GM06990 (cell line): Measurements from ENCODE around the gene CDH4.

Source experiments
- DNase-seq: peaks from one replicate; pipeline ENCODE4 v3.0.0-alpha.2; 2011; ENCODE audit not compliant: insufficient read length; ENCODE audit errors: extremely low read depth
- H3K27me3 ChIP-seq: replicated peaks from 2 replicates; pipeline ENCODE4 v1.6.0; 2011; ENCODE audit warnings: low read length; ENCODE audit not compliant: control insufficient read depth, insufficient read depth
- H3K36me3 ChIP-seq: 2 replicates; pipeline ENCODE4 v1.5.1; 2011; ENCODE audit warnings: low read length; ENCODE audit not compliant: control insufficient read depth, insufficient read depth
- H3K4me3 ChIP-seq: replicated peaks from 2 replicates; pipeline ENCODE4 v1.5.1; 2011; ENCODE audit warnings: low read depth, mild to moderate bottlenecking, control low read depth, low read length
- CTCF ChIP-seq: IDR thresholded peaks from 2 replicates; pipeline ENCODE4 v1.5.1; 2011; ENCODE audit warnings: low read length, control low read depth, mild to moderate bottlenecking, inconsistent platforms; ENCODE audit not compliant: insufficient read depth, poor library complexity, severe bottlenecking

CDH4 gene

DNA sequence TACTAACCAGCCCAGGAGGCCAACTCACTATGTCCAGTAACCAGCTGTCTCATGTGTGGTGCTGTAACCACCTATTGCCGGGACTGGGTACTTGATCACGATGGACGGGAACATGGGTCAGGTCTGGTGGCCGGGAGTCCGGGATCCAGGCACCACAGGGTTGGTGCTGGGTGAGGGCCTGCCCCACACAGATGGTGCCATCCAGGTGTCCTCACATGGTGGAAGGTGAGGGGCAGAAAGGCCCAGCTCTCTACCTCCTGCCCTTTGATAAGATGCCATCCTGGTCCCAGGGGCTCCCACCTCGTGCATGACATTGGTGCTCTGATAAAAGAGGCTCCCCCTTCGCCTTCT, 697.3 kb downstream of the CDH4 start:
- no peak for TF ChIP-seq CTCF
- Histone ChIP-seq H3K27me3 (no peaks in the 10 kb centered on the region), H3K4me3 (no peak overlapping the region), H3K36me3 (no peaks in the 10 kb centered on the region)
- DNase-seq = no peak

DNA sequence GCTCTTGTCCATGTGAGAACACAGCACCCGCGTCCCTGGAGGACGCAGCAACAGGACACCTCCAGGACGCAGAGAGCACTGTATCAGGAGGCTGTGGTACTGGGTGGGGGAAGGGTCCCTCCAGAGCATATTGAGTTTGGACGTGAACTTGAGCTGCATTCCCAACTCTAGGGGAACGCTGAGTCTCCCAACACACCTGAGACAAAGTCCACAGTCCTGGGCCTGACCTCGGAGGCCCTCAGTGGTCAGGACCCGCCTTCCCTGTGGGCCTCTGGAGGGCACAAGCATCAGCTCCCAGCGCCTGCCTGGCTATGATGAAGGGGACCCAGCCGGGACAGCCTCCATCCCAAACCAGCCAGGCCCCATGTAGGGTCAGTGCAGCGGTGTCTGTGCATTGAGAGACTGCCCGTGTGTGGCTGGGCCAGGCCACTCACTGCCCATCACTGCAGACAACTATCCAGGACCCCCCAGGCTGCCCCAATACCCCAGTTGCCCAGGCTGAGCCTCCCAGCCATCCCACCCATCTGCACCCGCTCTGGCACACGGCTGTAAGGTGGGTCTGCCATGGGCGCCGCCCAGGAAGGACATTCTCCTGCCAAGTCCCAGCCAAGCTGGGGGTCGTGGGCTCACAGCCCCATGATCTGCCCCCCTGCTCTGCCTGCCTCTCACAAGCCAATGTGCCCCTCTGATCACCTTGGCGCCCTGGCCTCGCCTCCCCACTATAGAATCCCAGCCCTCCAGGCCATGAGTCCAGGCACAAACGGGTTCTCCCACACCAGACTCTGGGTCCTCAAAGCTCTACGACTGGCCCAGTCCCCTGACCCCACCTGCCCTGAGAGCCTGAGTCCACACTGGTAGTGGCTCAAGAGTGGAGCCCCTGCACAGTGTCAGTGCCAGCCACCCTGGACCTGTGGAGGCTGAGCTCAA, 697.9 kb downstream of the CDH4 start:
- TF ChIP-seq CTCF = no peak
- no peaks in the 10 kb centered on the region for H3K36me3 ChIP-seq
- H3K27me3 ChIP-seq = no peaks in the 10 kb centered on the region
- DNase-seq = no peak
- no peak overlapping the region for H3K4me3 ChIP-seq

GRCh38 chr20:61950641-61951071, 698.6 kb downstream of the CDH4 start:
- no peaks in the 10 kb centered on the region for H3K27me3 ChIP-seq
- H3K36me3 ChIP-seq = no peaks in the 10 kb centered on the region
- no peak overlapping the region for H3K4me3 ChIP-seq
- no peak for DNase-seq
- TF ChIP-seq CTCF = no peak

- H3K4me3 ChIP-seq = no peak overlapping the region
- no peak for DNase-seq
- no peaks in the 10 kb centered on the region for H3K36me3 ChIP-seq
- H3K27me3 ChIP-seq = no peaks in the 10 kb centered on the region
- TF ChIP-seq CTCF = no peak
Measured at GRCh38 chr20:61951695-61952533, 699.9 kb downstream of the CDH4 start.

GRCh38 chr20:61953037-61954021, 701.3 kb downstream of the CDH4 start:
- Histone ChIP-seq H3K36me3 (no peaks in the 10 kb centered on the region), H3K4me3 (no peak overlapping the region), H3K27me3 (no peaks in the 10 kb centered on the region)
- no peak for TF ChIP-seq CTCF
- DNase-seq = no peak
